Muscle layer of duodenum (tissue), 2 donors: ENCODE data around the gene FOXC1.

Source experiments
- H3K27ac ChIP-seq: one replicate; pipeline ENCODE4 v1.7.0; 2013; ENCODE audit warnings: mild to moderate bottlenecking, low read length
- H3K27me3 ChIP-seq: one replicate; pipeline ENCODE4 v1.7.0; 2013; ENCODE audit warnings: low read depth, mild to moderate bottlenecking, control low read depth, low read length
- H3K36me3 ChIP-seq, 2 donors: one replicate each; pipeline ENCODE4 v1.7.0; 2013; ENCODE audit warnings: low read length in 2 of 2, control low read depth in 1 of 2, mild to moderate bottlenecking in 1 of 2; ENCODE audit not compliant: insufficient read depth in 2 of 2, control insufficient read depth in 1 of 2
- H3K4me1 ChIP-seq, 2 donors: one replicate each; pipeline ENCODE4 v1.7.0; 2013; ENCODE audit warnings: low read length in 2 of 2, mild to moderate bottlenecking in 2 of 2, control low read depth in 1 of 2, moderate library complexity in 1 of 2; ENCODE audit not compliant: insufficient read depth in 2 of 2, control insufficient read depth in 1 of 2
- H3K4me3 ChIP-seq, 2 donors: one replicate each; pipeline ENCODE4 v1.7.0; 2013; ENCODE audit warnings: low read length in 2 of 2, low read depth in 1 of 2, mild to moderate bottlenecking in 1 of 2
- H3K9me3 ChIP-seq, 2 donors: one replicate each; pipeline ENCODE4 v1.7.0; 2013; ENCODE audit warnings: low read length in 2 of 2, control low read depth in 1 of 2, mild to moderate bottlenecking in 1 of 2; ENCODE audit not compliant: control insufficient read depth in 1 of 2
- donor health status: healthy.

FOXC1 gene

GRCh38 chr6:1608222-1609040 lies 1.3 kb upstream of the FOXC1 start:
- Histone ChIP-seq H3K27me3 (peaks cover 68% of the 10 kb centered on the region), H3K27ac (no peak overlapping the region), H3K36me3 (no peaks in the 10 kb centered on the region), H3K4me3 (no peak overlapping the region), H3K4me1 (peaks cover 0 to 51% of the 10 kb centered on the region in 2 donors), H3K9me3 (no peaks in the 10 kb centered on the region)

- Histone ChIP-seq H3K27me3 (peaks cover 68% of the 10 kb centered on the region), H3K27ac (no peak overlapping the region), H3K4me3 (peak overlapping the region in 1 of 2 donors; percentile 58), H3K9me3 (no peaks in the 10 kb centered on the region), H3K36me3 (no peaks in the 10 kb centered on the region), H3K4me1 (peaks cover 0 to 47% of the 10 kb centered on the region in 2 donors)
Measured at GRCh38 chr6:1609041-1609647, 571 bp upstream of the FOXC1 start.

GRCh38 chr6:1610497-1611321 lies 994 bp downstream of the FOXC1 start:
- Histone ChIP-seq H3K4me1 (peaks cover 0 to 35% of the 10 kb centered on the region in 2 donors), H3K36me3 (no peaks in the 10 kb centered on the region), H3K27me3 (peaks cover 65% of the 10 kb centered on the region), H3K27ac (no peak overlapping the region), H3K4me3 (peak overlapping the region; percentile 11 to 62), H3K9me3 (no peaks in the 10 kb centered on the region)

- Histone ChIP-seq H3K36me3 (no peaks in the 10 kb centered on the region), H3K27ac (no peak overlapping the region), H3K27me3 (peaks cover 63% of the 10 kb centered on the region), H3K4me3 (peak overlapping the region in 1 of 2 donors; percentile 62), H3K9me3 (no peaks in the 10 kb centered on the region), H3K4me1 (peaks cover 0 to 32% of the 10 kb centered on the region in 2 donors)
Measured at GRCh38 chr6:1611322-1611571, 1.5 kb downstream of the FOXC1 start.

GRCh38 chr6:1611572-1612298 lies 2.0 kb downstream of the FOXC1 start:
- Histone ChIP-seq H3K4me3 (peak overlapping the region; percentile 62 to 65), H3K27me3 (peaks cover 61% of the 10 kb centered on the region), H3K36me3 (no peaks in the 10 kb centered on the region), H3K27ac (no peak overlapping the region), H3K4me1 (peaks cover 0 to 32% of the 10 kb centered on the region in 2 donors), H3K9me3 (no peaks in the 10 kb centered on the region)

GRCh38 chr6:1612299-1612973 lies 2.7 kb downstream of the FOXC1 start:
- peaks cover 59% of the 10 kb centered on the region for H3K27me3 ChIP-seq
- H3K9me3 ChIP-seq = no peaks in the 10 kb centered on the region
- peaks cover 0 to 25% of the 10 kb centered on the region in 2 donors for H3K4me1 ChIP-seq
- H3K27ac ChIP-seq = no peak overlapping the region
- no peaks in the 10 kb centered on the region for H3K36me3 ChIP-seq
- peak overlapping the region; percentile 62 to 65 for H3K4me3 ChIP-seq

GRCh38 chr6:1612974-1613306 lies 3.2 kb downstream of the FOXC1 start:
- peaks cover 56% of the 10 kb centered on the region for H3K27me3 ChIP-seq
- peak overlapping the region in 1 of 2 donors; percentile 4 for H3K4me3 ChIP-seq

GRCh38 chr6:1613346-1613687 lies 3.6 kb downstream of the FOXC1 start:
- Histone ChIP-seq H3K4me3 (peak overlapping the region in 1 of 2 donors; percentile 8), H3K27ac (no peak overlapping the region), H3K36me3 (no peaks in the 10 kb centered on the region), H3K4me1 (peaks cover 0 to 23% of the 10 kb centered on the region in 2 donors), H3K27me3 (peaks cover 55% of the 10 kb centered on the region), H3K9me3 (no peaks in the 10 kb centered on the region)

More at GRCh38 chr6:1612974-1613306, 3.2 kb downstream of the FOXC1 start:
- H3K36me3 ChIP-seq = no peaks in the 10 kb centered on the region
- H3K9me3 ChIP-seq = no peaks in the 10 kb centered on the region
- no peak overlapping the region for H3K27ac ChIP-seq
- H3K4me1 ChIP-seq = peaks cover 0 to 23% of the 10 kb centered on the region in 2 donors

- peaks cover 51% of the 10 kb centered on the region for H3K27me3 ChIP-seq
- H3K4me1 ChIP-seq = peaks cover 0 to 23% of the 10 kb centered on the region in 2 donors
- H3K27ac ChIP-seq = no peak overlapping the region
- peak overlapping the region; percentile 8 to 14 for H3K4me3 ChIP-seq
- no peaks in the 10 kb centered on the region for H3K36me3 ChIP-seq
- H3K9me3 ChIP-seq = no peaks in the 10 kb centered on the region
Measured at GRCh38 chr6:1613688-1614447, 4.2 kb downstream of the FOXC1 start.

- H3K4me3 ChIP-seq = peak overlapping the region in 1 of 2 donors; percentile 14
- H3K4me1 ChIP-seq = peaks cover 0 to 22% of the 10 kb centered on the region in 2 donors
- no peaks in the 10 kb centered on the region for H3K36me3 ChIP-seq
- H3K27ac ChIP-seq = no peak overlapping the region
- H3K9me3 ChIP-seq = no peaks in the 10 kb centered on the region
- H3K27me3 ChIP-seq = peaks cover 59% of the 10 kb centered on the region
Measured at GRCh38 chr6:1614448-1615150, 4.9 kb downstream of the FOXC1 start.
